Measurements from ENCODE around the gene TBATA. TPM values are rescaled to one million over a fixed set of nuclear protein-coding genes. Genes with fewer than 3 reads are reported as not detected.
"Not testable (repeated sequence)": the region's sequence is repeated elsewhere in the genome, so short reads cannot be mapped to it uniquely, and the experiment has no call there.

The TBATA gene
- total and polyA plus RNA-seq, 9 donors, result 0.08 to 0.21 (median 0.09) TPM; not detected in 6

DNA sequence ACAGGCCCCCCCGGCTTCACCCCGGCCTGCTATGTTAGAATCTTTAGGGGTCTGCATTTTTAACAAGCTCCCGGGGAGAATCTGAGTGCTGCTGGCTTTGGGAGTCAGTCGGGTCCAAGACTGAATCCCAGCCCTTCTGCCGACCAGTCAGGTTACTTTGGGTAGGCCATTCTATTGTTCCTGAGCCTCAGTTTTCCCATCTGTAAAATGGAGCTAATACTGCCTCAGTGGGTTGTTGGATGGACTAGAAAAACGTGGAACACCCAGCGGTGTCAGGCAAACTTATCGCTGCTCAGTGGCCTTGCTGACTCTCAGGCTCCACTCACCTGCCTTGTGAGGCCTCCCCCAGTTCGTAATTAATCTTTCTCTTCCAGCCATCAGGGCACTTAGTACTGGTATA is 11.7 kb downstream of the TBATA start:
- no peak for DNase-seq
- no peaks in the 10 kb centered on the region for H3K36me3 ChIP-seq (ENCODE audit: control insufficient read depth, insufficient read depth, low read length)
- H3K4me1 ChIP-seq (ENCODE audit: control insufficient read depth, insufficient read depth, low read length), result peaks cover 10% of the 10 kb centered on the region
- no peak overlapping the region for H3K27ac ChIP-seq (ENCODE audit: low read length)
- H3K4me3 ChIP-seq (ENCODE audit: low read length), result no peak overlapping the region
- 92% methylated on average over 8 of the region's 9 CpGs for WGBS (ENCODE audit: insufficient coverage)
- no peaks in the 10 kb centered on the region for H3K9me3 ChIP-seq (replicated peaks; ENCODE audit: control insufficient read depth, low read depth, low read length)
- no peaks in the 10 kb centered on the region for H3K27me3 ChIP-seq (ENCODE audit: control insufficient read depth, insufficient read depth, low read length)

DNA sequence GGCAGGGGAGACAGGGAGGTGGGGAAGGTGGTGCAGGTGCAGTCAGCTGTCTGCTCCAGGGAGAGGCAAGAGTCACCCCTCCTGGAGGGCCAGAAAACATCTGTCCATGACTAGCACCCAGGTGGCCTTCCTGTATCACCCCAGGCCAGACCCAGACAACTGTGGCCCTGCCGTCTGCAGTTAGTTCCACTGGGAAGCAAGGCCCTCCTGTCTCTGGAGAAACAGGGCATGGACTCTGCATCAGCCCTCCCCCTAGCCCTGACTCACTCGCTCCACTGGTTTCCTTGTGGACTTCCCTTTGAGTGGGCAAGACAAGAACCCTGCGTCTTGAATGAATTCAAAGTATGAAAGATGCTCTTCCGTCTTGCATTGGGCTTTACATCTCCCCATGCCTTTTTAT is 12.6 kb downstream of the TBATA start:
- no peak overlapping the region for H3K4me3 ChIP-seq (ENCODE audit: low read length)
- no peaks in the 10 kb centered on the region for H3K9me3 ChIP-seq (replicated peaks; ENCODE audit: control insufficient read depth, low read depth, low read length)
- 75% methylated on average over 1 of the region's 4 CpGs for WGBS (ENCODE audit: insufficient coverage)
- peaks cover 8% of the 10 kb centered on the region for H3K4me1 ChIP-seq (ENCODE audit: control insufficient read depth, insufficient read depth, low read length)
- H3K36me3 ChIP-seq (ENCODE audit: control insufficient read depth, insufficient read depth, low read length), result no peaks in the 10 kb centered on the region
- H3K27ac ChIP-seq (ENCODE audit: low read length), result no peak overlapping the region
- no peaks in the 10 kb centered on the region for H3K27me3 ChIP-seq (ENCODE audit: control insufficient read depth, insufficient read depth, low read length)
- DNase-seq, result no peak

DNA sequence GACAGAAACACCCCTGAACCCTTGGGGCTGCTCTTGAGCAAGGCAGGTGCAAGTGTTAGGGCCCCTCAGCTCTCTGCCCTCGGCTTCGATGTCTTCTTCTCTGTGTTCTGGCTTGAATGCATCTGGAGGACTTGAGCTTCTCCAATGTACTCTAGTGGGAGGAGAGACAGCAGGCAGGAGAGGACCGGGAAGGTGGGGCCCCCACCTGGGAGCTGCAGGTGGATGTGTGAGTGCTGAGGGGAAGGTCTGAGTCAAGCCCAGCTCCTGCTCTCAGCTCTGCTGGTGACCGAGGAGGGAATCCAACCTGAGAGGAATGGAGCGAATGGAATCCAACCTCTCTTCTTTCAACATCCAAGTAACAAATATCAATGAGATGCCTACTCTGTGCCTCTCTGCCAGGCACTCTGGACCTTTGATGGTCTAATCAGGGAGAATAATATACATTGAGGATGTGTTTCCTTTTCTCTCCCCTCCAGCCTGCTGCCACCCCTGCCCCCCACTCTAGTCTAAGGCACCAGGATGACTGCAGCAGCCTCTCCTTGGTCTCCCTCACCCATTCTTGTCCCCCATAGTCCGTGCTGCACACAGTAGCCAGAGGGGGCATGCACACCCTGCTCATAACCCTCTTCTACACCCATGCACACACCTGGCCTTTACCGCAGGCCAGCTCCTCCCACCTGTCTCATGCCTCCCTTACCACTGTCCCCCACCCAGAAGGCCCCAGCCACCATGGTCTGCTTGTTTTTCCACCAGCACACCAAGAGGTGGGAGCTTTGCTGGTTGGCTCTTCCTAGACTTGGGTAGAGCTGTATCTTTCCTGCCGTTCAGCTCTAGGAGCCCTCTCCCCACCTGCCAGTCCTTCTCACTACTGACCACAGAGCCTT is 13.6 kb downstream of the TBATA start:
- Histone ChIP-seq H3K27me3 (ENCODE audit: control insufficient read depth, insufficient read depth, low read length) (no peaks in the 10 kb centered on the region), H3K36me3 (ENCODE audit: control insufficient read depth, insufficient read depth, low read length) (no peaks in the 10 kb centered on the region), H3K4me1 (ENCODE audit: control insufficient read depth, insufficient read depth, low read length) (peaks cover 8% of the 10 kb centered on the region), H3K9me3 (replicated peaks; ENCODE audit: control insufficient read depth, low read depth, low read length) (no peaks in the 10 kb centered on the region), H3K4me3 (ENCODE audit: low read length) (no peak overlapping the region), H3K27ac (ENCODE audit: low read length) (no peak overlapping the region)
- DNase-seq, result no peak
- 81% methylated on average over 4 of the region's 8 CpGs for WGBS (ENCODE audit: insufficient coverage)

DNA sequence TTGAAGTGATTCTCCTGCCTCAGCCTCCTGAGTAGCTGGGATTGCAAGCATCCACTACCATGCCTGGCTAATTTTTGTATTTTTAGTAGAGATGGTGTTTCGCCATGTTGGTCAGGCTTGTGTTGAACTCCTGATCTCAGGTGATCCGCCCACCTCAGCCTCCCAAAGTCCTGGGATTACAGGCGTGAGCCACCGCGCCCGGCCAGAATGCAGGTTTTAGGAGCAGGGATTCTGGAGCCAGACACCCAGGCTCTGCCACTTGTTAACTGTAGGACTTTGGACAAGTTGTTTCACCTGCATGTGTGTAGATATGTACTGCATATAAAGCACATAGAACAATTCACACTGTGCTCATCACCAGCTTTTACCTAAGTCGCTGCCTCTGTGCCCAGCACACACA is 14.7 kb downstream of the TBATA start:
- not testable (repeated sequence) for DNase-seq; H3K27me3 ChIP-seq (ENCODE audit: control insufficient read depth, insufficient read depth, low read length); H3K4me1 ChIP-seq (ENCODE audit: control insufficient read depth, insufficient read depth, low read length); H3K36me3 ChIP-seq (ENCODE audit: control insufficient read depth, insufficient read depth, low read length); H3K27ac ChIP-seq (ENCODE audit: low read length); H3K9me3 ChIP-seq (replicated peaks; ENCODE audit: control insufficient read depth, low read depth, low read length); H3K4me3 ChIP-seq (ENCODE audit: low read length)
- 97% methylated on average over 4 of the region's 7 CpGs for WGBS (ENCODE audit: insufficient coverage)

DNA sequence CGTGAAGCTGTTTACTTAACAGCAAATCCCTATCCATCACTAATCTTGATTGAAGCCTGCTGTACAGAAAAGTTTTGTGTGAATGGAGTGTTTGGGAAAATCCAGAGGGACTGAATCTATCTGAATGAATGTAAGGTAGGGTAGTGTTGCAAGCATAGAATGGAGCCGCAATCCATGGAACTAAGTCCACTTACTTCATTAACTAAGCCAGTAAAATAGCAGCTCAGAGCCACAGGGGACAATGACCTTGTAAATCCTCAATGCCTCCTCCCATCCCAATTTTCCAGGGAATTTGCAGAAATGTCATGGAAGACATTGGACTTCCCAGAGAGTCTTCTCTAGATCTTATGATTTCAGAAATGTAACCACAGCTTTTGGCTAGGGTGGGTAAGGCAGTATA is 15.2 kb downstream of the TBATA start:
- H3K9me3 ChIP-seq (replicated peaks; ENCODE audit: control insufficient read depth, low read depth, low read length), result peaks cover 5% of the 10 kb centered on the region
- no CpG with 5 or more reads among the region's 2 CpGs for WGBS (ENCODE audit: insufficient coverage)

DNA sequence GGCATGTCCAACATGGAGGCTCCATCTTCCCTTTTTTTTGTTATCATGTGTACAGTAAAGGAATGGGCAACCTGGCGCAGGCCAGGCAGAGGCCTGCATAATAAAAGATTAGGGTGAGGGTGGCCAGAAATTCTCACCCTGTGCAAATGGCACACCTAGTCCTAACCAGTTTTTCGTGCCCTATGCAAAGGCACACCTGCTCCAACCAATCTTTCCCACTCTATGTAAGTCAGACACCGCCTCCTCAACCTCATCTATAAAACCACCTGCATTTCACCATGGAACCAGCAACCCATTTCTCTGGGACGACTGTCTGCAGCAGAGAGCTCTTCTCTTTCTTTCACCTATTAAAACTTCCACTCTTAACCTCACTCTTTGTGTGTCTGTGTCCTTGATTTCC is 16.1 kb downstream of the TBATA start:
- H3K36me3 ChIP-seq (ENCODE audit: control insufficient read depth, insufficient read depth, low read length), result no peaks in the 10 kb centered on the region
- H3K4me3 ChIP-seq (ENCODE audit: low read length), result no peak overlapping the region
- H3K27ac ChIP-seq (ENCODE audit: low read length), result no peak overlapping the region
- H3K4me1 ChIP-seq (ENCODE audit: control insufficient read depth, insufficient read depth, low read length), result no peaks in the 10 kb centered on the region
- 48% methylated on average over 2 of the region's 4 CpGs for WGBS (ENCODE audit: insufficient coverage)
- peaks cover 5% of the 10 kb centered on the region for H3K9me3 ChIP-seq (replicated peaks; ENCODE audit: control insufficient read depth, low read depth, low read length)
- no peaks in the 10 kb centered on the region for H3K27me3 ChIP-seq (ENCODE audit: control insufficient read depth, insufficient read depth, low read length)
- DNase-seq, result no peak

More for the DNA sequence above, 15.2 kb downstream of the TBATA start:
- Histone ChIP-seq H3K4me3 (ENCODE audit: low read length) (no peak overlapping the region), H3K27me3 (ENCODE audit: control insufficient read depth, insufficient read depth, low read length) (no peaks in the 10 kb centered on the region), H3K4me1 (ENCODE audit: control insufficient read depth, insufficient read depth, low read length) (peaks cover 2% of the 10 kb centered on the region), H3K36me3 (ENCODE audit: control insufficient read depth, insufficient read depth, low read length) (no peaks in the 10 kb centered on the region), H3K27ac (ENCODE audit: low read length) (no peak overlapping the region)
- DNase-seq, result no peak

DNA sequence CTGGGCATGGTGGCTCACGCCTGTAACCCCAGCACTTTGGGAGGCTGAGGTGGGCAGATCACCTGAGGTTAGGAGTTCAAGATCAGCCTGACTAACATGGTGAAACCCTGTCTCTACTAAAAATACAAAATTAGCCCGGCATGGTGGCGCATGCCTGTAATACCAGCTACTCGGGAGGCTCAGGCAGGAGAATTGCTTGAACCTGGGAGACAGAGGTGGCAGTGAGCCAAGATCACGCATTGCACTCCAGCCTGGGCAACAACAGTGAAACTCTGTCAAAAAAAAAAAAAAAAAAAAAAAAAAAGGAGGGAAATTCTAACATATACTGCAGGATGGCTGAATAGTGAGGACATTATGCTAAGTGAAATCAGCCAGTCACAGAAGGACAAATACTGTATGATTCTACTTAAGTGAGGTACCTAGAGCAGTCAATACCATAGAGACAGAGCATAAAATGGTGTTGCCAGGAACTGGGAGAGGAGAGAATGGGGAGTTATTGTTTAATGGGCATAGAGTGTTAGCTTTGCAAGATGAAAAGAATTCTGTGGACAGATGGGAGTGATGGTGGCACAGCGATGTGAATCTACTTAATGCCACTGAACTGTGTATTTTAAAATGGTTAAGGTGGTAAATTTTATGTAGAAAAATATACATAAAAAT is 17.0 kb downstream of the TBATA start:
- not testable (repeated sequence) for H3K4me3 ChIP-seq (ENCODE audit: low read length); DNase-seq; H3K9me3 ChIP-seq (replicated peaks; ENCODE audit: control insufficient read depth, low read depth, low read length); H3K27me3 ChIP-seq (ENCODE audit: control insufficient read depth, insufficient read depth, low read length); H3K4me1 ChIP-seq (ENCODE audit: control insufficient read depth, insufficient read depth, low read length); H3K36me3 ChIP-seq (ENCODE audit: control insufficient read depth, insufficient read depth, low read length); H3K27ac ChIP-seq (ENCODE audit: low read length)
- 82% methylated on average over 4 of the region's 6 CpGs for WGBS (ENCODE audit: insufficient coverage)

DNA sequence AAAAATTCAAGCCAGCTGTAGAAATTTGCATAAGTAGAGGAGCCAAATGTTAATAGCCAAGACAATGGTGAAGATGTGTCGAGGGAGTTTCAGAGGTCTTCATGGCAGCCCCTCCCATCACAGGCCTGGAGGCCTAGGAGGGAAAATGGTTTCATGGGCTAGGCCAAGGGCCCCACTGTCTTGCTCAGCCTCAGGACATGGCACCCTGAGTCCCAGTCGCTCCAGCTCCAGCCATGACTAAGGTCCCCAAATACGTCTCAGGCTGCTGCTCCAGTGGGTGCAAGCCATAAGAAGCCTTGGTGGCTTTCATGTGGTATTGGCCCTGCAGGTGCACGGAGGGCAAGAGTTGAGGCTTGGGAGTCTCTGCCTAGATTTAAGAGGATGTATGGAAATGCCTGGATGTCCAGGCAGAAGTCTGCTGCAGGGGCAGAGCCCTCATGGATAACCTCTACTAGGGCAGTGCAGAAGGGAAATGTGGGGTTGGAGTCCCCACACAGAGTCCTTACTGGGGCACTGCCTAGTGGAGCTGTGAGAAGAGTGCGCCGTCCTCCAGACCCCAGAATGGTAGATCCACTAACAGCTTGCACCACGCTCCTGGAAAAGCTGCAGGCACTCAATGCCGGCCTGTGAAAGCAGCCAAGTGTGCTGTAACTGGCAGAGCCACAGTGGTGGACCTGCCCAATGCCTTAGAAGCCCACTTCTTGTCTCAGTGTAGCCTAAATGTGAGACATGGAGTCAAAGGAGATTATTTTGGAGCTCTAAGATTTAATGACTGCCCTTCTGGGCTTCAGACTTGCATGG is 19.2 kb downstream of the TBATA start:
- no peak overlapping the region for H3K27ac ChIP-seq (ENCODE audit: low read length)
- WGBS (ENCODE audit: insufficient coverage), result 95% methylated on average over 8 of the region's 8 CpGs

DNA sequence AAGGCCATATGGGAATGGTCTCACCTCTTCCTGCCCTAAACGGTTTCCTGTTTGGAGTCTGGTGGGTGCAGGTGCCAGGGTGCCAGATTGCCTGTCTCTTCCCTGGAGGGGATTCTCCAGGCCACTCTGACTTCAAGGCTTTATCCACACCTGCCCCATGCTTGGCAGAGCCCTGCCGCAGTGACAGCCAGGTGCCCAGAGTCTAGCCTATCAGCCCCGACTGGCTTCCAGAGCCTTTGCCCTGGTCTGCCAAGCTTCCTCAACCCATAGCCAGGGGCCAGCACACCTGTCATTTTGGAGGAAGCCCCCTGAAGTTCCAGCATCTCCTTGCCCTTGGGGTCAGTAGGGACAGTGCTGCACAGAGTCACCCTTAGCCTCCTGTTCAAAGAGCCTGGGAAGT is 21.6 kb downstream of the TBATA start:
- H3K4me3 ChIP-seq (ENCODE audit: low read length), result no peak overlapping the region
- peaks cover 16% of the 10 kb centered on the region for H3K4me1 ChIP-seq (ENCODE audit: control insufficient read depth, insufficient read depth, low read length)
- no peak overlapping the region for H3K27ac ChIP-seq (ENCODE audit: low read length)
- H3K9me3 ChIP-seq (replicated peaks; ENCODE audit: control insufficient read depth, low read depth, low read length), result peaks cover 5% of the 10 kb centered on the region
- H3K27me3 ChIP-seq (ENCODE audit: control insufficient read depth, insufficient read depth, low read length), result no peaks in the 10 kb centered on the region
- WGBS (ENCODE audit: insufficient coverage), result 71% methylated on average over 1 of the region's 3 CpGs
- H3K36me3 ChIP-seq (ENCODE audit: control insufficient read depth, insufficient read depth, low read length), result peaks cover 30% of the 10 kb centered on the region
- DNase-seq, result no peak

More for the DNA sequence above, 19.2 kb downstream of the TBATA start:
- Histone ChIP-seq H3K27me3 (ENCODE audit: control insufficient read depth, insufficient read depth, low read length) (no peaks in the 10 kb centered on the region), H3K4me3 (ENCODE audit: low read length) (no peak overlapping the region), H3K36me3 (ENCODE audit: control insufficient read depth, insufficient read depth, low read length) (peaks cover 16% of the 10 kb centered on the region), H3K9me3 (replicated peaks; ENCODE audit: control insufficient read depth, low read depth, low read length) (peaks cover 5% of the 10 kb centered on the region), H3K4me1 (ENCODE audit: control insufficient read depth, insufficient read depth, low read length) (peaks cover 10% of the 10 kb centered on the region)
- no peak for DNase-seq
